GM23338 (cell line): ENCODE measurements around the gene SCTR. TPM values are rescaled to one million over a fixed set of nuclear protein-coding genes. Genes with fewer than 3 reads are reported as not detected.

Experiments used
- ATAC-seq: fragments of 200-7000 bp; cut with Tn5 transposase; 3 replicates; pipeline ENCODE4 v1.9.1; 2020
- DNase-seq: peaks from one replicate; pipeline ENCODE4 v3.0.0-alpha.2; 2015; ENCODE audit warnings: low spot score
- H2AFZ ChIP-seq: fragments of 200-600 bp; sonication (generic); 2 replicates; pipeline ENCODE4 v1.8.0; 2016; ENCODE audit warnings: antibody characterized with exemption, mild to moderate bottlenecking, moderate library complexity
- H3F3A ChIP-seq: fragments of 200-600 bp; sonication (generic); replicated peaks from 2 replicates; pipeline ENCODE4 v1.8.0; 2017; ENCODE audit warnings: antibody characterized with exemption, mixed run types, low read depth
- H3K27ac ChIP-seq: fragments of 200-600 bp; sonication (generic); 2 replicates; pipeline ENCODE4 v1.6.1; 2016; ENCODE audit warnings: low read depth
- H3K27me3 ChIP-seq: fragments of 200-600 bp; sonication (generic); 2 replicates; pipeline ENCODE4 v1.8.0; 2016; ENCODE audit warnings: mild to moderate bottlenecking, mixed run types, moderate library complexity; ENCODE audit not compliant: insufficient read depth
- H3K36me3 ChIP-seq: fragments of 200-600 bp; sonication (generic); 2 replicates; pipeline ENCODE4 v1.8.0; 2016; ENCODE audit warnings: mild to moderate bottlenecking; ENCODE audit not compliant: insufficient read depth
- H3K4me1 ChIP-seq: fragments of 200-600 bp; sonication (generic); 2 replicates; pipeline ENCODE4 v1.8.0; 2016; ENCODE audit warnings: mild to moderate bottlenecking, moderate library complexity; ENCODE audit not compliant: insufficient read depth
- H3K4me2 ChIP-seq: fragments of 200-600 bp; sonication (generic); 2 replicates; pipeline ENCODE4 v1.7.1; 2017; ENCODE audit warnings: mixed run types
- H3K4me3 ChIP-seq: fragments of 200-600 bp; sonication (generic); 2 replicates; pipeline ENCODE4 v1.6.1; 2016; ENCODE audit warnings: mixed run types
- H3K79me2 ChIP-seq: fragments of 200-600 bp; sonication (generic); replicated peaks from 2 replicates; pipeline ENCODE4 v1.8.0; 2017; ENCODE audit warnings: mild to moderate bottlenecking; ENCODE audit not compliant: insufficient read depth
- H3K9me2 ChIP-seq: fragments of 200-600 bp; sonication (generic); 2 replicates; pipeline ENCODE4 v1.8.0; 2017; ENCODE audit not compliant: insufficient read depth
- H4K20me1 ChIP-seq: fragments of 200-600 bp; sonication (generic); replicated peaks from 2 replicates; pipeline ENCODE4 v1.8.0; 2017; ENCODE audit warnings: mild to moderate bottlenecking; ENCODE audit not compliant: insufficient read depth
- H3K27ac Mint-ChIP-seq: 2 replicates; pipeline ENCODE4 v1.8.0; 2020; ENCODE audit warnings: inconsistent platforms, mild to moderate bottlenecking, moderate library complexity, mixed read lengths
- H3K27me3 Mint-ChIP-seq: 3 replicates; pipeline ENCODE4 v1.8.0; 2022; ENCODE audit warnings: low read depth, mild to moderate bottlenecking, moderate library complexity, mixed read lengths, inconsistent platforms; ENCODE audit not compliant: insufficient read depth, poor library complexity
- H3K36me3 Mint-ChIP-seq: 3 replicates; pipeline ENCODE4 v1.8.0; 2021; ENCODE audit warnings: low read depth, mild to moderate bottlenecking, inconsistent platforms, moderate library complexity, mixed read lengths
- H3K4me1 Mint-ChIP-seq: 3 replicates; pipeline ENCODE4 v1.8.0; 2020; ENCODE audit warnings: mild to moderate bottlenecking, inconsistent platforms, mixed read lengths
- H3K4me3 Mint-ChIP-seq: 3 replicates; pipeline ENCODE4 v1.8.0; 2021; ENCODE audit warnings: moderate library complexity, mild to moderate bottlenecking, inconsistent platforms, mixed read lengths
- H3K9me3 Mint-ChIP-seq: 3 replicates; pipeline ENCODE4 v1.8.0; 2020; ENCODE audit warnings: moderate library complexity, mild to moderate bottlenecking, inconsistent platforms, mixed read lengths
- CREB1 ChIP-seq: fragments of 250-450 bp; sonication (Bioruptor Pico); IDR thresholded peaks from 2 replicates; pipeline ENCODE4 v1.5.0; 2020; ENCODE audit warnings: low read depth, mild to moderate bottlenecking, moderate library complexity
- EZH2 ChIP-seq: fragments of 200-600 bp; sonication (generic); IDR thresholded peaks from one replicate; pipeline ENCODE4 v1.8.0; 2017; ENCODE audit warnings: antibody characterized with exemption, mild to moderate bottlenecking, low read depth; ENCODE audit not compliant: unreplicated experiment
- EZH2phosphoT487 ChIP-seq: fragments of 200-600 bp; sonication (generic); IDR thresholded peaks from one replicate; pipeline ENCODE4 v1.8.1; 2018; ENCODE audit warnings: antibody characterized with exemption; ENCODE audit not compliant: unreplicated experiment
- NANOG ChIP-seq: IDR thresholded peaks from 2 replicates; pipeline ENCODE4 v1.6.1; 2016; ENCODE audit warnings: antibody characterized with exemption, borderline replicate concordance
- REST ChIP-seq: IDR thresholded peaks from one replicate; pipeline ENCODE4 v1.6.1; 2018; ENCODE audit warnings: antibody characterized with exemption; ENCODE audit not compliant: unreplicated experiment
- STAT1 ChIP-seq: IDR thresholded peaks from one replicate; pipeline ENCODE4 v1.6.1; 2016; ENCODE audit warnings: antibody characterized with exemption; ENCODE audit not compliant: unreplicated experiment
- ZNF114 ChIP-seq: fragments of 250-450 bp; sonication (Bioruptor Pico); IDR thresholded peaks from 2 replicates; pipeline ENCODE4 v1.5.0; 2020; ENCODE audit warnings: mild to moderate bottlenecking, moderate library complexity
- ZNF331 ChIP-seq: fragments of 250-450 bp; sonication (Bioruptor Pico); IDR thresholded peaks from 2 replicates; pipeline ENCODE4 v1.5.0; 2020; ENCODE audit warnings: low read depth, mild to moderate bottlenecking, moderate library complexity
- polyA plus RNA-seq: library from polyadenylated mRNA; unstranded; fragments of >200 nt; fragmentation: Nextera tagmentation; extraction: Ambion mirVana; gene quantifications from 2 replicates; pipeline ENCODE4 v1.2.1, GENCODE V29; 2016
- total RNA-seq: library from RNA; depleted of rRNA; stranded (reverse); fragments of >200 nt; shearing (Covaris generic); gene quantifications from 2 replicates; pipeline ENCODE4 v1.2.3, GENCODE V29; 2014
- TF ChIP-seq, protein P1 (sequence below): fragments of 250-450 bp; sonication (Bioruptor Pico); IDR thresholded peaks from 2 replicates; pipeline ENCODE4 v1.5.0; 2020; ENCODE audit warnings: mild to moderate bottlenecking, moderate library complexity

SCTR gene
- total and polyA plus RNA-seq, 2 experiments from 2014 or later, result not detected

DNA sequence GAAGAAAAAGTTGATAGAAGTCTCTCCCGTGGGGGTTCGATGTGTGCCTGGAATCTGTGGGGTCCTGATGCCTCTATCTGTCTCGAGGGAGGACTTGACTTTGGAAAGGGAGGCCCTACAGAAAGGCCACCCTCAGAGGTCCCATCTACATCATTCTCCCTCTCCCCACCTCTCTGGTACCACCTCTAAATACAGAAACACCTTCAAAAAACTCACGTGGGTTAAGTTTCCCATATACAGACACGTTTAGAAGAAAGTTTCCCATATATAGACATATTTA is 97.9 kb downstream of the SCTR start:
- H3K4me1 ChIP-seq, result peaks cover 23% of the 10 kb centered on the region
- H3K27ac ChIP-seq, result no peak overlapping the region
- H4K20me1 ChIP-seq, result no peaks in the 10 kb centered on the region
- H3K27me3 ChIP-seq, result 0 out of 2 replicates have a peak, but pooled peaks cover 9% of the 10 kb centered on the region
- no peak overlapping the region for H3K4me3 ChIP-seq
- Mint-ChIP-seq H3K4me3 (no peak overlapping the region), H3K27me3 (peaks cover 7% of the 10 kb centered on the region), H3K36me3 (peaks cover 5% of the 10 kb centered on the region; the same call in 1 of the 3 replicates), H3K9me3 (peaks cover 13% of the 10 kb centered on the region), H3K27ac (no peak overlapping the region), H3K4me1 (peaks cover 37% of the 10 kb centered on the region)
- 0 out of 2 replicates have a peak, but pooled peaks cover 7% of the 10 kb centered on the region for H3F3A ChIP-seq
- H2AFZ ChIP-seq, result no peak overlapping the region; the same call in 1 of the 2 replicates
- no peaks in the 10 kb centered on the region; the same call in 1 of the 2 replicates for H3K36me3 ChIP-seq
- no peaks in the 10 kb centered on the region for H3K9me2 ChIP-seq
- ATAC-seq (no peak), DNase-seq (no peak)
- TF ChIP-seq ZNF114 (CRISPR knock-in tag) (no peak), NANOG (no peak)
- no peaks in the 10 kb centered on the region for H3K79me2 ChIP-seq
- no peak overlapping the region for H3K4me2 ChIP-seq

- H3K36me3 ChIP-seq, result no peaks in the 10 kb centered on the region; the same call in 1 of the 2 replicates
- no peak overlapping the region for H3K4me3 ChIP-seq
- H3K36me3 Mint-ChIP-seq, result peaks cover 8% of the 10 kb centered on the region; the same call in 1 of the 3 replicates
- H2AFZ ChIP-seq, result no peak overlapping the region
- H3K4me1 ChIP-seq, result peaks cover 20% of the 10 kb centered on the region
- no peak overlapping the region for H3K27ac ChIP-seq
- peaks cover 16% of the 10 kb centered on the region for H3K9me3 Mint-ChIP-seq
- H3F3A ChIP-seq, result 0 out of 2 replicates have a peak, but pooled peaks cover 6% of the 10 kb centered on the region
- peaks cover 7% of the 10 kb centered on the region for H3K27me3 Mint-ChIP-seq
- TF ChIP-seq ZNF114 (CRISPR knock-in tag) (no peak), CREB1 (CRISPR knock-in tag) (no peak), EZH2phosphoT487 (no peak), EZH2 (no peak), REST (no peak), NANOG (no peak), STAT1 (no peak), ZNF331 (CRISPR knock-in tag) (no peak)
- TF ChIP-seq, protein P1, sequence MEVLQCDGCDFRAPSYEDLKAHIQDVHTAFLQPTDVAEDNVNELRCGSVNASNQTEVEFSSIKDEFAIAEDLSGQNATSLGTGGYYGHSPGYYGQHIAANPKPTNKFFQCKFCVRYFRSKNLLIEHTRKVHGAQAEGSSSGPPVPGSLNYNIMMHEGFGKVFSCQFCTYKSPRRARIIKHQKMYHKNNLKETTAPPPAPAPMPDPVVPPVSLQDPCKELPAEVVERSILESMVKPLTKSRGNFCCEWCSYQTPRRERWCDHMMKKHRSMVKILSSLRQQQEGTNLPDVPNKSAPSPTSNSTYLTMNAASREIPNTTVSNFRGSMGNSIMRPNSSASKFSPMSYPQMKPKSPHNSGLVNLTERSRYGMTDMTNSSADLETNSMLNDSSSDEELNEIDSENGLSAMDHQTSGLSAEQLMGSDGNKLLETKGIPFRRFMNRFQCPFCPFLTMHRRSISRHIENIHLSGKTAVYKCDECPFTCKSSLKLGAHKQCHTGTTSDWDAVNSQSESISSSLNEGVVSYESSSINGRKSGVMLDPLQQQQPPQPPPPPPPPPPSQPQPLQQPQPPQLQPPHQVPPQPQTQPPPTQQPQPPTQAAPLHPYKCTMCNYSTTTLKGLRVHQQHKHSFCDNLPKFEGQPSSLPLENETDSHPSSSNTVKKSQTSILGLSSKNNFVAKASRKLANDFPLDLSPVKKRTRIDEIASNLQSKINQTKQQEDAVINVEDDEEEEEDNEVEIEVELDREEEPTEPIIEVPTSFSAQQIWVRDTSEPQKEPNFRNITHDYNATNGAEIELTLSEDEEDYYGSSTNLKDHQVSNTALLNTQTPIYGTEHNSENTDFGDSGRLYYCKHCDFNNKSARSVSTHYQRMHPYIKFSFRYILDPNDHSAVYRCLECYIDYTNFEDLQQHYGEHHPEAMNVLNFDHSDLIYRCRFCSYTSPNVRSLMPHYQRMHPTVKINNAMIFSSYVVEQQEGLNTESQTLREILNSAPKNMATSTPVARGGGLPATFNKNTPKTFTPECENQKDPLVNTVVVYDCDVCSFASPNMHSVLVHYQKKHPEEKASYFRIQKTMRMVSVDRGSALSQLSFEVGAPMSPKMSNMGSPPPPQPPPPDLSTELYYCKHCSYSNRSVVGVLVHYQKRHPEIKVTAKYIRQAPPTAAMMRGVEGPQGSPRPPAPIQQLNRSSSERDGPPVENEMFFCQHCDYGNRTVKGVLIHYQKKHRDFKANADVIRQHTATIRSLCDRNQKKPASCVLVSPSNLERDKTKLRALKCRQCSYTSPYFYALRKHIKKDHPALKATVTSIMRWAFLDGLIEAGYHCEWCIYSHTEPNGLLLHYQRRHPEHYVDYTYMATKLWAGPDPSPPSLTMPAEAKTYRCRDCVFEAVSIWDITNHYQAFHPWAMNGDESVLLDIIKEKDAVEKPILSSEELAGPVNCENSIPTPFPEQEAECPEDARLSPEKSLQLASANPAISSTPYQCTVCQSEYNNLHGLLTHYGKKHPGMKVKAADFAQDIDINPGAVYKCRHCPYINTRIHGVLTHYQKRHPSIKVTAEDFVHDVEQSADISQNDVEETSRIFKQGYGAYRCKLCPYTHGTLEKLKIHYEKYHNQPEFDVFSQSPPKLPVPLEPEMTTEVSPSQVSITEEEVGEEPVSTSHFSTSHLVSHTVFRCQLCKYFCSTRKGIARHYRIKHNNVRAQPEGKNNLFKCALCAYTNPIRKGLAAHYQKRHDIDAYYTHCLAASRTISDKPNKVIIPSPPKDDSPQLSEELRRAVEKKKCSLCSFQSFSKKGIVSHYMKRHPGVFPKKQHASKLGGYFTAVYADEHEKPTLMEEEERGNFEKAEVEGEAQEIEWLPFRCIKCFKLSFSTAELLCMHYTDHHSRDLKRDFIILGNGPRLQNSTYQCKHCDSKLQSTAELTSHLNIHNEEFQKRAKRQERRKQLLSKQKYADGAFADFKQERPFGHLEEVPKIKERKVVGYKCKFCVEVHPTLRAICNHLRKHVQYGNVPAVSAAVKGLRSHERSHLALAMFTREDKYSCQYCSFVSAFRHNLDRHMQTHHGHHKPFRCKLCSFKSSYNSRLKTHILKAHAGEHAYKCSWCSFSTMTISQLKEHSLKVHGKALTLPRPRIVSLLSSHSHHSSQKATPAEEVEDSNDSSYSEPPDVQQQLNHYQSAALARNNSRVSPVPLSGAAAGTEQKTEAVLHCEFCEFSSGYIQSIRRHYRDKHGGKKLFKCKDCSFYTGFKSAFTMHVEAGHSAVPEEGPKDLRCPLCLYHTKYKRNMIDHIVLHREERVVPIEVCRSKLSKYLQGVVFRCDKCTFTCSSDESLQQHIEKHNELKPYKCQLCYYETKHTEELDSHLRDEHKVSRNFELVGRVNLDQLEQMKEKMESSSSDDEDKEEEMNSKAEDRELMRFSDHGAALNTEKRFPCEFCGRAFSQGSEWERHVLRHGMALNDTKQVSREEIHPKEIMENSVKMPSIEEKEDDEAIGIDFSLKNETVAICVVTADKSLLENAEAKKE (CRISPR knock-in tag), result no peak
- no peak for DNase-seq
- no peak overlapping the region for H3K4me3 Mint-ChIP-seq
- no peaks in the 10 kb centered on the region for H3K9me2 ChIP-seq
- 0 out of 2 replicates have a peak, but pooled peaks cover 5% of the 10 kb centered on the region for H3K27me3 ChIP-seq
- no peaks in the 10 kb centered on the region for H3K79me2 ChIP-seq
- no peak for ATAC-seq
- peaks cover 32% of the 10 kb centered on the region for H3K4me1 Mint-ChIP-seq
- H4K20me1 ChIP-seq, result no peaks in the 10 kb centered on the region
- no peak overlapping the region for H3K4me2 ChIP-seq
- no peak overlapping the region for H3K27ac Mint-ChIP-seq
Observed at GRCh38 chr2:119425620-119426395, 98.5 kb downstream of the SCTR start.
